ENCODE data around the gene PJVK. TPM values are rescaled to one million over a fixed set of nuclear protein-coding genes. Genes with fewer than 3 reads are reported as not detected.
A peak's percentile ranks its signal among the peaks of the same experiment; 100 is the strongest.

PJVK gene
- total and polyA plus RNA-seq, 2 of the 4 experiments (the other 2 are of a cell fraction), result 0.72 to 2.4 TPM

DNA sequence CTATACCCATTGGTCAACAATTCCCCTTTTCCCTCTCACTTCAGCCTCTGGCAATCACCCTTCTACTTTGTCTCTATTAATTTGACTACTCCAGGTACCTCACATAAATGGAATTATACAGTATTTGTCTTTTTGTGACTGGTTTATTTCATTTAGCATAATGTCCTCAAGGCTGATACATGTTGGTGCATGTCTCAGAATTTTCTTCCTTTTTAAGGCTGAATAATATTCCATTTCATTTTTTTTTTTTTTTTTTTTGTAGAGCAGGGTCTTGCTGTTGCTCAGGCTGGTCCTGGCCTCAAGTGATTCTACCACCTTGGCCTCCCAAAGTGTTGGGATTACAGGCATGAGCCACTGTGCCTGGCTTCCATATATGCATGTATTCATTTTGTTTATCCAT is 25.3 kb downstream of the PJVK start:
- peaks cover 5% of the 10 kb centered on the region for H3K4me1 ChIP-seq (ENCODE audit: control insufficient read depth, insufficient read depth, low read length)
- DNase-seq, result no peak
- no peak overlapping the region for H3K14ac ChIP-seq (replicated peaks; ENCODE audit: low read depth, low read length)
- no peak overlapping the region for H3K9ac ChIP-seq (ENCODE audit: low read depth, low read length)
- H3K9me1 ChIP-seq (ENCODE audit: insufficient read depth, low read length), result no peaks in the 10 kb centered on the region; the same call in 1 of the 2 replicates
- no peak overlapping the region for H2BK15ac ChIP-seq (ENCODE audit: low read depth, low read length)
- no peak for ATAC-seq (ENCODE audit: low read depth)
- H3K27ac ChIP-seq (ENCODE audit: insufficient read depth, low read length), result no peak overlapping the region
- H2BK5ac ChIP-seq (ENCODE audit: low read depth, low read length, poor library complexity, severe bottlenecking), result no peak overlapping the region
- H4K5ac ChIP-seq (ENCODE audit: low read depth, low read length), result no peak overlapping the region
- TF ChIP-seq, protein P1, sequence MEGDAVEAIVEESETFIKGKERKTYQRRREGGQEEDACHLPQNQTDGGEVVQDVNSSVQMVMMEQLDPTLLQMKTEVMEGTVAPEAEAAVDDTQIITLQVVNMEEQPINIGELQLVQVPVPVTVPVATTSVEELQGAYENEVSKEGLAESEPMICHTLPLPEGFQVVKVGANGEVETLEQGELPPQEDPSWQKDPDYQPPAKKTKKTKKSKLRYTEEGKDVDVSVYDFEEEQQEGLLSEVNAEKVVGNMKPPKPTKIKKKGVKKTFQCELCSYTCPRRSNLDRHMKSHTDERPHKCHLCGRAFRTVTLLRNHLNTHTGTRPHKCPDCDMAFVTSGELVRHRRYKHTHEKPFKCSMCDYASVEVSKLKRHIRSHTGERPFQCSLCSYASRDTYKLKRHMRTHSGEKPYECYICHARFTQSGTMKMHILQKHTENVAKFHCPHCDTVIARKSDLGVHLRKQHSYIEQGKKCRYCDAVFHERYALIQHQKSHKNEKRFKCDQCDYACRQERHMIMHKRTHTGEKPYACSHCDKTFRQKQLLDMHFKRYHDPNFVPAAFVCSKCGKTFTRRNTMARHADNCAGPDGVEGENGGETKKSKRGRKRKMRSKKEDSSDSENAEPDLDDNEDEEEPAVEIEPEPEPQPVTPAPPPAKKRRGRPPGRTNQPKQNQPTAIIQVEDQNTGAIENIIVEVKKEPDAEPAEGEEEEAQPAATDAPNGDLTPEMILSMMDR (conservative IDR thresholded peaks at IDR 0.05; ENCODE audit: low read depth, low read length), result no peak
- no peak for TF ChIP-seq BHLHE40 (IDR thresholded peaks at IDR 0.05; ENCODE audit: low read depth, low read length)
- TF ChIP-seq RFX5 (IDR thresholded peaks at IDR 0.05; ENCODE audit: low read depth, low read length), result no peak
- ChIA-PET CTCF (no interaction called here), POLR2A (ENCODE audit: unreplicated experiment) (interaction anchor here (1.0 kb wide), 1 partner anchor 26 kb away, joined by 6 read pairs; the partner anchor contains the start of genes PJVK and PRKRA)
- in situ Hi-C loops (cut with MboI; ENCODE audit: low sequenced_read_pairs), result no loop called here
- no peak overlapping the region for H3K4ac ChIP-seq (ENCODE audit: low read depth, low read length)
- H3K4me3 ChIP-seq (ENCODE audit: insufficient read depth, low read depth, low read length), result no peak overlapping the region
- no peak overlapping the region for H4K91ac ChIP-seq (ENCODE audit: insufficient read depth, low read depth, low read length)
- H2AK9ac ChIP-seq (replicated peaks; ENCODE audit: low read depth, low read length, poor library complexity), result no peak overlapping the region
- H3K56ac ChIP-seq (ENCODE audit: extremely low read depth, insufficient read depth, low read length), result no peak overlapping the region
- intact Hi-C loops (cut with micrococcal nuclease), result no loop called here
- no peaks in the 10 kb centered on the region for H3K9me3 ChIP-seq (ENCODE audit: control insufficient read depth, insufficient read depth, low read length)
- BruUV-seq (replicated peaks), result no TSS peak
- peaks cover 7% of the 10 kb centered on the region; the same call in 1 of the 2 replicates for H4K20me1 ChIP-seq (ENCODE audit: insufficient read depth, low read length)
- no peak overlapping the region for H2BK120ac ChIP-seq (ENCODE audit: low read depth, low read length)
- H2AFZ ChIP-seq (replicated peaks; ENCODE audit: low read length, poor library complexity), result no peak overlapping the region
- H4K8ac ChIP-seq (ENCODE audit: low read depth in 2 of 2, low read length in 2 of 2), result no peak overlapping the region
- H3K18ac ChIP-seq (ENCODE audit: low read depth, low read length), result no peak overlapping the region
- H3K4me2 ChIP-seq (ENCODE audit: low read depth, low read length), result no peak overlapping the region
- H2BK20ac ChIP-seq (ENCODE audit: low read depth, low read length), result no peak overlapping the region
- H3K36me3 ChIP-seq (ENCODE audit: control insufficient read depth, insufficient read depth, low read length), result no peaks in the 10 kb centered on the region
- dilution Hi-C loops (cut with HindIII; ENCODE audit: low sequenced_read_pairs, unreplicated experiment), result no loop called here
- H3K27me3 ChIP-seq (ENCODE audit: control insufficient read depth, insufficient read depth, low read length), result no peaks in the 10 kb centered on the region
- peaks cover 15 to 28% of the 10 kb centered on the region in 2 experiments for H3K79me1 ChIP-seq (ENCODE audit: low read depth in 1 of 2, low read length in 2 of 2)
- no peak overlapping the region; the same call in 1 of the 2 replicates for H2AK5ac ChIP-seq (ENCODE audit: low read depth, low read length)
- H3K23ac ChIP-seq (ENCODE audit: low read depth, low read length), result peak overlapping the region; percentile 76; the same call in 1 of the 2 replicates
